ENCODE results near the gene MIPEP.

MIPEP gene

DNA sequence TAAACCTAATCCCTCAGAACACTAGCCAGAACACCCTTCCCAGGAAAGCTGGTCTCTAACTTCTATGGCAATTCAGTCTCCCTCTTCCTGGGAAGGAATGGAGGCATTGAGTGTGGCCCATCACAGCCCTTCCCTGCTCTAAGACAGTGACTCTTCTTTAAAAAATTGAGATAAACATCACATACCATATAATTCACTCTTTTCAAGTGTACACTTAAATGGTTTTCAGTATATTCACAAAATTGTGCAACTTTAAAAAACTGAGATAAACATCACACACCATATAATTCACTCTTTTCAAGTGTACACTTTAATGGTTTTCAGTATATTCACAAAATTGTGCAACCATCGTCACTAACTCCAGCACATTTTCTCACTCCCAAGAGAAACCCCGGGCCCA, 116.5 kb downstream of the MIPEP start:
- TF ChIP-seq, protein P1, sequence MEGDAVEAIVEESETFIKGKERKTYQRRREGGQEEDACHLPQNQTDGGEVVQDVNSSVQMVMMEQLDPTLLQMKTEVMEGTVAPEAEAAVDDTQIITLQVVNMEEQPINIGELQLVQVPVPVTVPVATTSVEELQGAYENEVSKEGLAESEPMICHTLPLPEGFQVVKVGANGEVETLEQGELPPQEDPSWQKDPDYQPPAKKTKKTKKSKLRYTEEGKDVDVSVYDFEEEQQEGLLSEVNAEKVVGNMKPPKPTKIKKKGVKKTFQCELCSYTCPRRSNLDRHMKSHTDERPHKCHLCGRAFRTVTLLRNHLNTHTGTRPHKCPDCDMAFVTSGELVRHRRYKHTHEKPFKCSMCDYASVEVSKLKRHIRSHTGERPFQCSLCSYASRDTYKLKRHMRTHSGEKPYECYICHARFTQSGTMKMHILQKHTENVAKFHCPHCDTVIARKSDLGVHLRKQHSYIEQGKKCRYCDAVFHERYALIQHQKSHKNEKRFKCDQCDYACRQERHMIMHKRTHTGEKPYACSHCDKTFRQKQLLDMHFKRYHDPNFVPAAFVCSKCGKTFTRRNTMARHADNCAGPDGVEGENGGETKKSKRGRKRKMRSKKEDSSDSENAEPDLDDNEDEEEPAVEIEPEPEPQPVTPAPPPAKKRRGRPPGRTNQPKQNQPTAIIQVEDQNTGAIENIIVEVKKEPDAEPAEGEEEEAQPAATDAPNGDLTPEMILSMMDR (IDR thresholded peaks at IDR 0.05), result no peak

DNA sequence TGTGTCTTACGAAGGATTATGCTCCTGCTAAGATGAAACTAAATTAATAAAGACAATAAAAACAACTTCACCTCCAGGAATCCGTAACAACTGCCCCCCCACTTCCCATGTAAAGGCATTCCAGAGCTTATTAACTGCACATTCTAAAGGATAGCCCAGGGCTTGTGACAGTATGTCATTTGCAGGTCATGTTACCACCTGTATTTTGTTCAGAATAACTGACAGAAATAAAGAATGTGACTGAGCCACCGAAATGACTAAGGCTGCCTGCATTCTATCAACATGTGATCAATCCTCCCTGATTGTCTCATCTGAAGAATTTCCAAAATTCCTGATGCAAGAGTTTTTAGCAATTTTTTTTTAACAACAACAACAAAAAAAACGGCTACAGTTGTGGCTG, 117.2 kb downstream of the MIPEP start:
- TF ChIP-seq, protein P1 (IDR thresholded peaks at IDR 0.05), result no peak

GRCh38 chr13:23771552-23771951, 117.6 kb downstream of the MIPEP start:
- TF ChIP-seq, protein P1 (IDR thresholded peaks at IDR 0.05), result no peak

GRCh38 chr13:23770973-23771372, 118.2 kb downstream of the MIPEP start:
- TF ChIP-seq, protein P1 (IDR thresholded peaks at IDR 0.05), result no peak

- TF ChIP-seq, protein P1 (IDR thresholded peaks at IDR 0.05), result no peak
Measured at GRCh38 chr13:23770428-23770827, 118.8 kb downstream of the MIPEP start.

GRCh38 chr13:23769401-23769800, 119.8 kb downstream of the MIPEP start:
- TF ChIP-seq, protein P1 (IDR thresholded peaks at IDR 0.05), result no peak

DNA sequence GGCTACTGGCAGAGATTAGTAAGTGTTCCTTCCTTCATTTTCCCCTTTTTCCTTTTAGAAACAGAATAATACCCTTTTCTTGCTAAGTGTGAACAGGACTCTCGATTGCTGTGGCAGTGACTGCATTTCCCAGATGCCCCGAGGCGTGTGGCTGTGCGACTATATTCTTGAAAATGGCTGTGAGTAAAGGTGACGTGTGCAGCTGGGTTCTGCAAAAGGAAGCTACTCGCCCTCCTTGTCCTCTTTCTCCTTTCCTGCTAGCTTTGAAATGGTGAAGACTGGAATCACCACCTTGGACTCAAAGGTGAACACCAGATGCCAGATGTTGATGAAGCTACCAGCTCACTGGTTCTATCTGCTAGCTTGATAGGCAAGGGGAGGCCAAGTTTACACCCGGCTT, 121.4 kb downstream of the MIPEP start:
- TF ChIP-seq, protein P1 (IDR thresholded peaks at IDR 0.05), result no peak

DNA sequence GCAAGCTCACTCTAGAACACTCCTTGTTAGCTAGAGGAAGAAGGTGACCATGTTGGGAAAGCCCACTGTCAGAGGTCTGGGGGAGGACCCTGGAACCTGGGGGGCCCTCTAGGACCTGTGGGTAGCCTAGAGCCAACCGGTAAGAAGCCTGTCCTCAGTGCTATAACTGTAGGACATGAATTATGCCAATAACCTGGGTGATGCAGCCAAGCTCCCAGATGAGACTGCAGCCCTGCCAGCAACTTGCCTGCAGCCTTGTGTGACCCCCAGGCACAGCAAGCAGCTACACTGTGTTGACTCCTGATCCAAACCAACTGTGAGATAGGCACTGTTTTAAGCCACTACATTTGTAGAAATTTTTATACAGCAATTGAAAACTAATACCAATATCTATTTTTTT, 122.3 kb downstream of the MIPEP start:
- TF ChIP-seq, protein P1 (IDR thresholded peaks at IDR 0.05), result no peak

Measured in LNCAP (cell line).